ENCODE measurements around the gene RPP40.

DNA sequence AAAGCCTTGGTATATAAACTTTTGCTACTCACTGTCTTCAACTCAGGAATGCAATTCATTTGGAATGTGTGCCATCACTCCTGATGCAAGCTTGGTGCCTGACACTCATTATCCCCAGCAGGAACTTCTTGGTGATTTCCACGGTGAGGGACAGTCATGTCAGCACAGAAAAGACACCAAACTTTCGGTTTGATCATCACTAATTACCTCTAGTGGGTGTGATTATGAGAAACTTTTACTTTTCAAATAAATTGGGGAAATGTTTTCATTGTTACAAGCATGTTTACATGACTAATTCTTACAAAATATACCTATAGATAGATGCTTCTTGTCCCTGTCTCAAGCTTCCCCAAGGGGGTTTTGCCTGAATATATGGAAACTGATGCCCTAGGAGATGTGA, 40.9 kb downstream of the RPP40 start:
- TF ChIP-seq, protein P1, sequence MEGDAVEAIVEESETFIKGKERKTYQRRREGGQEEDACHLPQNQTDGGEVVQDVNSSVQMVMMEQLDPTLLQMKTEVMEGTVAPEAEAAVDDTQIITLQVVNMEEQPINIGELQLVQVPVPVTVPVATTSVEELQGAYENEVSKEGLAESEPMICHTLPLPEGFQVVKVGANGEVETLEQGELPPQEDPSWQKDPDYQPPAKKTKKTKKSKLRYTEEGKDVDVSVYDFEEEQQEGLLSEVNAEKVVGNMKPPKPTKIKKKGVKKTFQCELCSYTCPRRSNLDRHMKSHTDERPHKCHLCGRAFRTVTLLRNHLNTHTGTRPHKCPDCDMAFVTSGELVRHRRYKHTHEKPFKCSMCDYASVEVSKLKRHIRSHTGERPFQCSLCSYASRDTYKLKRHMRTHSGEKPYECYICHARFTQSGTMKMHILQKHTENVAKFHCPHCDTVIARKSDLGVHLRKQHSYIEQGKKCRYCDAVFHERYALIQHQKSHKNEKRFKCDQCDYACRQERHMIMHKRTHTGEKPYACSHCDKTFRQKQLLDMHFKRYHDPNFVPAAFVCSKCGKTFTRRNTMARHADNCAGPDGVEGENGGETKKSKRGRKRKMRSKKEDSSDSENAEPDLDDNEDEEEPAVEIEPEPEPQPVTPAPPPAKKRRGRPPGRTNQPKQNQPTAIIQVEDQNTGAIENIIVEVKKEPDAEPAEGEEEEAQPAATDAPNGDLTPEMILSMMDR (IDR thresholded peaks at IDR 0.05): no peak
- TF ChIP-seq POLR2A (IDR thresholded peaks at IDR 0.05): no peak
